Breast epithelium (tissue), 4 donors: ENCODE data around the gene SEMA4D. TPM values are rescaled to one million over a fixed set of nuclear protein-coding genes. Genes with fewer than 3 reads are reported as not detected.

Source experiments
- DNase-seq, 2 donors: peaks; one replicate each; pipeline ENCODE4 v3.0.0-alpha.2; 2019; ENCODE audit warnings: low spot score in 2 of 2
- H3K27ac ChIP-seq, 2 donors: fragments of 200-600 bp; sonication (generic) in 1 of 2; one replicate each; pipeline ENCODE4 v1.5.1; 2016 to 2019; ENCODE audit warnings: mild to moderate bottlenecking in 1 of 2
- H3K27me3 ChIP-seq, 2 donors: fragments of 200-600 bp; sonication (generic) in 1 of 2; one replicate each; pipeline versions ENCODE4 v1.5.1 to v1.6.0; 2017 to 2019; ENCODE audit warnings: control low read depth in 1 of 2, mild to moderate bottlenecking in 1 of 2
- H3K36me3 ChIP-seq: fragments of 200-600 bp; one replicate; pipeline ENCODE4 v1.5.1; 2019
- H3K4me1 ChIP-seq, 2 donors: fragments of 200-600 bp; sonication (generic); one replicate each; pipeline ENCODE4 v1.5.1; 2016 to 2019; ENCODE audit warnings: control low read depth in 1 of 2
- H3K4me3 ChIP-seq, 3 donors: fragments of 200-600 bp; sonication (generic); 1 replicate in 2 of 3; 2 replicates in 1 of 3; pipeline ENCODE4 v1.5.1; 2016 to 2019; ENCODE audit warnings: mild to moderate bottlenecking in 3 of 3, moderate library complexity in 2 of 3
- H3K9me3 ChIP-seq, 2 donors: fragments of 200-600 bp; sonication (generic) in 1 of 2; one replicate each; pipeline ENCODE4 v1.5.1; 2016 to 2019; ENCODE audit warnings: control low read depth in 1 of 2
- CTCF ChIP-seq, 3 donors: fragments of 450-650 bp; IDR thresholded peaks; one replicate each; pipeline ENCODE4 v1.5.1; 2016 to 2017; ENCODE audit warnings: antibody characterized with exemption in 3 of 3, mild to moderate bottlenecking in 3 of 3, moderate library complexity in 3 of 3
- POLR2A ChIP-seq: fragments of 450-650 bp; IDR thresholded peaks from one replicate; pipeline ENCODE4 v1.6.1; 2016; ENCODE audit warnings: antibody characterized with exemption, mild to moderate bottlenecking, moderate library complexity
- POLR2AphosphoS5 ChIP-seq, 3 donors: sonication (generic); formaldehyde crosslinking; IDR thresholded peaks; one replicate each; pipeline ENCODE4 v1.6.1; 2017; ENCODE audit warnings: antibody characterized with exemption in 3 of 3
- intact Hi-C: fragments of 100-400 bp; cut with DNase I; formaldehyde crosslinking; loops from one replicate; pipeline ENCODE4 v1.15.1; 2023; ENCODE audit warnings: low total_unique reads
- total RNA-seq, 3 donors: library from RNA; depleted of rRNA; stranded (reverse); fragments of >200 nt; gene quantifications; one replicate each; pipeline ENCODE4 v1.1.0, GENCODE V29; 2016

Gene SEMA4D
- total RNA-seq, 3 donors from 2014 or later: 9.9 to 24.6 (median 16.1) TPM

GRCh38 chr9:89529243-89530035, 31.5 kb upstream of the SEMA4D start:
- H3K4me1 ChIP-seq: no peaks in the 10 kb centered on the region
- H3K9me3 ChIP-seq: peaks cover 0 to 6% of the 10 kb centered on the region in 2 donors
- no peak overlapping the region for H3K4me3 ChIP-seq
- H3K27me3 ChIP-seq: no peaks in the 10 kb centered on the region
- H3K36me3 ChIP-seq: no peaks in the 10 kb centered on the region
- no peak for DNase-seq
- TF ChIP-seq POLR2A (no peak), CTCF (IDR thresholded peaks at IDR 0.05) (no peak), POLR2AphosphoS5 (IDR thresholded peaks at IDR 0.05) (no peak)
- H3K27ac ChIP-seq: no peak overlapping the region
- intact Hi-C loops: no loop called here

- intact Hi-C loops: no loop called here
- no peak for TF ChIP-seq CTCF (IDR thresholded peaks at IDR 0.05)
- TF ChIP-seq POLR2AphosphoS5 (IDR thresholded peaks at IDR 0.05): no peak
- TF ChIP-seq POLR2A: no peak
- no peak for DNase-seq
These were observed 30.6 kb upstream of the SEMA4D start for GRCh38 chr9:89528540-89528939.

GRCh38 chr9:89528131-89528530, 30.2 kb upstream of the SEMA4D start:
- Histone ChIP-seq H3K4me1 (no peaks in the 10 kb centered on the region), H3K4me3 (no peak overlapping the region), H3K27ac (no peak overlapping the region), H3K27me3 (no peaks in the 10 kb centered on the region), H3K9me3 (peaks cover 0 to 6% of the 10 kb centered on the region in 2 donors), H3K36me3 (no peaks in the 10 kb centered on the region)
- no peak for TF ChIP-seq CTCF (IDR thresholded peaks at IDR 0.05)
- no peak for TF ChIP-seq POLR2AphosphoS5 (IDR thresholded peaks at IDR 0.05)
- TF ChIP-seq POLR2A: no peak
- DNase-seq: no peak
- intact Hi-C loops: no loop called here

More at GRCh38 chr9:89528540-89528939, 30.6 kb upstream of the SEMA4D start:
- H3K36me3 ChIP-seq: no peaks in the 10 kb centered on the region
- H3K9me3 ChIP-seq: peaks cover 0 to 6% of the 10 kb centered on the region in 2 donors
- no peak overlapping the region for H3K4me3 ChIP-seq
- H3K27ac ChIP-seq: no peak overlapping the region
- H3K27me3 ChIP-seq: no peaks in the 10 kb centered on the region
- no peaks in the 10 kb centered on the region for H3K4me1 ChIP-seq

GRCh38 chr9:89527084-89527483, 29.2 kb upstream of the SEMA4D start:
- no peak overlapping the region for H3K27ac ChIP-seq
- H3K9me3 ChIP-seq: peaks cover 0 to 6% of the 10 kb centered on the region in 2 donors
- TF ChIP-seq POLR2A (no peak), CTCF (IDR thresholded peaks at IDR 0.05) (no peak), POLR2AphosphoS5 (IDR thresholded peaks at IDR 0.05) (no peak)
- H3K36me3 ChIP-seq: no peaks in the 10 kb centered on the region
- no peaks in the 10 kb centered on the region for H3K27me3 ChIP-seq
- intact Hi-C loops: no loop called here
- H3K4me3 ChIP-seq: no peak overlapping the region
- no peaks in the 10 kb centered on the region for H3K4me1 ChIP-seq
- no peak for DNase-seq

- H3K27ac ChIP-seq: no peak overlapping the region
- no peak for DNase-seq
- intact Hi-C loops: no loop called here
- peaks cover 0 to 6% of the 10 kb centered on the region in 2 donors for H3K9me3 ChIP-seq
- TF ChIP-seq POLR2A: no peak
- TF ChIP-seq POLR2AphosphoS5 (IDR thresholded peaks at IDR 0.05): no peak
- TF ChIP-seq CTCF (IDR thresholded peaks at IDR 0.05): no peak
- no peaks in the 10 kb centered on the region for H3K36me3 ChIP-seq
- H3K27me3 ChIP-seq: no peaks in the 10 kb centered on the region
- no peak overlapping the region for H3K4me3 ChIP-seq
- H3K4me1 ChIP-seq: no peaks in the 10 kb centered on the region
These were observed 28.8 kb upstream of the SEMA4D start for GRCh38 chr9:89526667-89527066.
